GM18507 (cell line): ENCODE data around the gene C10orf90.

Source experiments
- DNase-seq: peaks from one replicate; pipeline ENCODE4 v3.0.0; 2011; ENCODE audit warnings: low read depth; ENCODE audit not compliant: insufficient read length; ENCODE audit errors: extremely low spot score
- FAIRE-seq: peaks from 2 replicates; lab custom pipeline; 2011; peaks lifted over from hg19 to GRCh38; lab: Jason Lieb, UNC

C10orf90 gene

GRCh38 chr10:126455036-126455765, 215.3 kb downstream of the C10orf90 start:
- DNase-seq (no peak), FAIRE-seq (no peak)

- DNase-seq: no peak
- no peak for FAIRE-seq
Observed at GRCh38 chr10:126454045-126454751, 216.3 kb downstream of the C10orf90 start.

DNA sequence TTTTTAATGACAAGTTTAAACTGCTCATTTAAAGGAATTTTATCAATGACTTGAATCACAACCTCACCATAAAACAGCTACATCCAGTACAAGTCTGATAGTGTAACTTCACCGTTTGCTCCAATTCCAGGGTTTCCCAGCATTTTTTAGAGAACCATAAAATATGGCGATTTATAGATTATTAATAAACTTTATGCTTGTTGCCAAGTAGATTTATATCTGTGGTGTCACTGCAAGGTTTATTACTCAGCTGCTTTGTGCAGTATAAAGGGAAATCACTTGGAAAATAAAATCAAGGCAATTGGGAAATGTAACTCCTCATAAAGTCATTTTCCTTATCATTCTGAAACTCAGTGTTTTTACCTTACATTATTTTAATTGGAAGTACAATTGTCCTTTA, 218.2 kb downstream of the C10orf90 start:
- no peak for FAIRE-seq
- no peak for DNase-seq

DNA sequence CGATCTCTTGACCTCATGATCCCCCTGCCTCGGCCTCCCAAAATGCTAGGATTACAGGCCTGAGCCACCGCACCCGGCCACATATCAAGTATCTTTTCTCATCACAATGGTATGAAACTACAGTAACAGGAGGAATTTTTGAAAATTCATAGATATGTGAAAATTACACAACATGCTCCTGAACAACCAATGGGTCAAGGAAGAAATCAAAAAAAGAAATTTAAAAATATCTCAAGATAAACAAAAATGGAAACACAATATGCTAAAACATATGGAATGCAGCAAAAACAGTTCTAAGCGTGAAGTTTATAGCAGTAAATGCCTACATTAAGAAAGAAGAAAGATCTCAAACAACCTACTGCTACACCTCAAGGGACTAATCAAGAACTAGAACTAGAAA, 222.4 kb downstream of the C10orf90 start:
- DNase-seq: no peak
- FAIRE-seq: no peak

DNA sequence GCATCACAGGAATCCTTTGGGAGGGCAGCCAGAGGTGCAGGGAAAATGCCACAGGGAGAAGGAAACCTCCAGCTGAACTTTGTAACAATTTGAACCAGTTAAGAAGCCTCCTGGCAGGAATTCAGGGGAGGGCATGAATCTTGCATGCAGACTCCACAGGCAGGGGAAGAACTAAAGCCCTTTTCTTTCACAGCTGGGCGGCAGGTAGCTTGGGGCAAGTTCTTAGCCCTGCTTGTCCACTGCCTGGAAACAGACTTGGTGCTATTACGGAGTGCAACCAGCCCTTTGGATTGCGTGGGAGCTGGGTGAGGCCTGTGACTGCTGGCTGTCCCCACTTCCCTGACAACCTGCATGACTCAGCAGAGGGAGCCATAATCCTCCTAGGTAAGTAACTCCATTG, 230.6 kb downstream of the C10orf90 start:
- no peak for FAIRE-seq
- no peak for DNase-seq

- FAIRE-seq (no peak), DNase-seq (no peak)
Observed at GRCh38 chr10:126438407-126438783, 232.1 kb downstream of the C10orf90 start.

DNA sequence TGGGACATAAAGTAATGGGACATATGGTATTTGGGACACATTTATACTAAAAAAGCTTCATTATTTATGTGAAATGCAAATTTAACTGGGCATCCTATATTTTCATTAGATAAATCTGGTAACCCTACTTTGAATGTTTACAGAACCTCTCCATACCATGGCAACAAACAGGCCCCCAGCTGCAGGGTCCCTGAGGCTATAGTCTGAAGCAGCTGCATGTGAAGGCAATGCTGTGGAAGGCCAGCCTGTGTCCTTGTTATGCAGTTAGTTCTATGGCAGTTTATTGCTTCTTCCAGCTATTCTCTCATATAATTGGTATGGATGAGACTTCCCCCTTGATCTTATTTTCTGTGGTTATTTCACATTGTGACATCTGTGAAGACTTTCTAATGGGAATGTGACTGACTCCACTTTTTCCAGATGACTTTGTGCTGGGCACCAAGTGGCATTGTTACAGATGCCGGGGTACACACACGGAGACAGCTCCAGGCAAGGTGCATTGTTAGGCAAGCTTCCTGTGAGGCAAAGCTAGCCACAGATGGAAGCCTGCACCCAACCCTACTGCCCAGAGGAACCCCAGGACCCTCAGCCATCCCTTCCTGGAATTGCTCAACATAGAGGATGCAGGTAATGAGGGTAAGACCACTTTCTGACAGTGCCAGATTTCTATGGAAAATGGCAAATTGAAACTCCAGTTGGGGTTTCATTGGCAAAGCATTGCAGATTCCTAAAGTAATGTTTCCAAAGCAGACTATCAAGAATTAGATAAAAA, 232.7 kb downstream of the C10orf90 start:
- DNase-seq (no peak), FAIRE-seq (no peak)

GRCh38 chr10:126434235-126434634, 236.3 kb downstream of the C10orf90 start:
- DNase-seq: no peak
- no peak for FAIRE-seq

GRCh38 chr10:126433351-126433750, 237.1 kb downstream of the C10orf90 start:
- no peak for FAIRE-seq
- no peak for DNase-seq

- FAIRE-seq (no peak), DNase-seq (no peak)
Observed at GRCh38 chr10:126432507-126432906, 238.0 kb downstream of the C10orf90 start.

- no peak for FAIRE-seq
Observed at GRCh38 chr10:126431816-126432215, 238.7 kb downstream of the C10orf90 start.

GRCh38 chr10:126430512-126430911, 240.0 kb downstream of the C10orf90 start:
- FAIRE-seq (no peak), DNase-seq (no peak)

More at GRCh38 chr10:126431816-126432215, 238.7 kb downstream of the C10orf90 start:
- DNase-seq: no peak

DNA sequence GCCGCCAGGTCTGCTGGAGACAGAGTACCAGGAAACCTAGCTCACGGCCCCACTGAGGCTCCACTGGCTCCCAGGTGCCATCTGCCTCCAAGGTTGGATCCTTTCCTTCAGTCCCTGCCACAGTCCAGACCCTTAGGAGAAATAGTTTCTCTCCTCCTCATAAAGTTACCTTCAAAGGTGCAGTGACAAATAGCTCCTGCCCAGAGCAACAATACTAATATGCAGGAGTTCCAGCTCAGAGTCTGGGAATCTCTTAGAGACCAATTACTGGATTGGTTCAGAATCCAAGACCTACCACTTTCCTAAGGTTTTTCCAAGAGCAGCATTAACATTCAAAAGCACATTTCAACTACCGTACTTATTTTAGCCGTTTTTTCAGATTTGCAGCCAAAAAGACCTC, 241.2 kb downstream of the C10orf90 start:
- FAIRE-seq (no peak), DNase-seq (no peak)

DNA sequence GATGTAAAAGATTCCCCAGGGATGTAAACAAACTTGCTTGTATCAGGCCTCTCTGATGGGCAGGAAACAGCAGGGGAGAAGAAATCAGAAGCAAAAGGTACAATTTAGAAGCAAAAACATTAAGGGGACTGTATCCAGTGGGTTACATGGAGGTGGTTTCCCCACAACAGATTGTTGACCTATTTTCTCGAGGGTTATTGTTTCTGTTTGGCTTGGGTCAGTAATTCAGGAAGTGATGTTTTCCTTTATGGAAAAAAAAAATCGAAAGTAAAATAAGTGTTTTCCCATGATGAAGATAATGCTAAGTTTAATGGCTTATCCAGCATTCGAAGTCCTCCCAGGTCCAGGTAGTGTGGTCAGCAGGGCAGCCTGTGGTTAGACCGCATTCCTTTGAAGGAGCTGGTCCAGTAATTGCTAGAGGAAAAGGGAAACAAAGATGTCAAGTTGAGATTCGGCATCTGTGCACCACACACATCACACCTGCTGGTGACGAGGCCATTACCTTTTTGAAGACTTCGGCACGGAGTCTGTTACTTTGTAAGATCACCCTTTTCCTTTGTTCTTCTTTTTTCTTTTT, 244.9 kb downstream of the C10orf90 start:
- no peak for DNase-seq
- FAIRE-seq: no peak

DNA sequence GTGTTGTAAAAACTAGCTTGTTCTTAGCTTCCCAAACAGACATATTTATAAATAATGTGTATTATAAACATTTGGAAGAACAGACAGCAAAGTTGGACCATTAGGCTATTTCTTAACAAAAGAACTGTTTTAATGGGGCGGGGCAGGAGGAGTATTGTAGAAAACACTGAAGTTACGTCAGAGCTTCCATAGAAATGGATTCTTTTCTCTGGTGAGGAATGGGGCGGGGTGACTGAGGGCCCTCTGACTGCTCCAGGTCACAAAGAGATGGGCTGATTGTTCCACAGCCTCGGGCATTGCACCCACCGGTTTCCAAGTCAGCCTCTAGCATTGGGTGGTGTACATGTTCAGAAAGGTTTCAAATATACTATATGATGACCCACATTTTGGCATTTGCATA, 245.5 kb downstream of the C10orf90 start:
- no peak for FAIRE-seq

DNA sequence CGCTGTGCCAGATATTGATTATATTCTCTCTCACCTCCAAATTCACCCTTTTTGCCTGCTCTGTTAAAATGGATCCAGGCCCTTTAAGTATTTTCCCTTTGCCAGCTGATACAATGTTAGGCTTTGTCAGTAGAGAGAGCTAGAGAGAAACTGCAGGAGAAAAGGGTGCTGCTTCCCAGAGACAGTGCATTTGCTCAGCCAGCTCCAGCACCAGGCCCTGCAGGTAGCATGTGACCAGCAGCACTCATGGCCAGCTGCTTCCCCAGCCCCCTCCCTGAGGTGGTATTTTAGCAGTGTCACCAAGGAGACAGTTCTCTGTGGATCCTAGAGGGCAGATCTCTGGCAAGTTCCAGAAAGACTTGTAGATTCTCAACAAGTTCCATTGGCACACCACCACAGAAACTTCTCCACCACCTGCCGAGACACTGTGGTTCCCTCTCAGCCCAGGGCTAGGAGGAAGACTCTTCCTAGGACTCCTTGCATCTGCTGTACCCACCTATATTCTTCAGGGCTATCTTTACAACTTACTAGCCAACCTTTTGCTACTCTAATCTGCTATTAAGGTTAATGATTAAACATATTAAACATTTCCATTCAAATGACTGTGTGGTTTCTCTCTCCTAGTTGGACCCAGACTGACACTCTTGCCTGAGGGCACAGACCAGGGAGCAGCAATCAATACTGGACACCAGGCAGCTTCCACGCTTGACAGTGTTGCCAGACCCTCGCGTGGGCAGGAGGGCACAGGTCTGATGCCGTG, 246.6 kb downstream of the C10orf90 start:
- no peak for DNase-seq
- FAIRE-seq: no peak

More for the DNA sequence above, 245.5 kb downstream of the C10orf90 start:
- DNase-seq: no peak

DNA sequence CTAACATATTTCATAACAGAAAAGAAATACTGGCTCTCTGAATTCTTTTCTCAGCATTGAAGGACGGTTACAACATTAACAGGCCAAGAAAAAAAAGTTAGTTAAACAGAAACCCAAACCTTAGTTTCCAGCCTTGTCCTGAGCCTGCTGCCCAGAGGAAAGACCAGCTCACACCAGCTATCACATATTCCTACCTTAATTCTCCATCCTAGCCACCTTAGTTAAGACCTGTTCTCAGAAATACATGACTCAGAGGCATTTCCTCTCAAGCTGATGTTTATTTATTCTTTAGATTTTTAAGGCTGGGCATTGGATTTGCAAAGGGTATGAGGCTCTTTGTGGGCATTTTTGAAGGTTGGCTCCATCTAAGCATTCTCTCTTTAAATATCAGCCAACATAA, 247.9 kb downstream of the C10orf90 start:
- no peak for FAIRE-seq
- no peak for DNase-seq

DNA sequence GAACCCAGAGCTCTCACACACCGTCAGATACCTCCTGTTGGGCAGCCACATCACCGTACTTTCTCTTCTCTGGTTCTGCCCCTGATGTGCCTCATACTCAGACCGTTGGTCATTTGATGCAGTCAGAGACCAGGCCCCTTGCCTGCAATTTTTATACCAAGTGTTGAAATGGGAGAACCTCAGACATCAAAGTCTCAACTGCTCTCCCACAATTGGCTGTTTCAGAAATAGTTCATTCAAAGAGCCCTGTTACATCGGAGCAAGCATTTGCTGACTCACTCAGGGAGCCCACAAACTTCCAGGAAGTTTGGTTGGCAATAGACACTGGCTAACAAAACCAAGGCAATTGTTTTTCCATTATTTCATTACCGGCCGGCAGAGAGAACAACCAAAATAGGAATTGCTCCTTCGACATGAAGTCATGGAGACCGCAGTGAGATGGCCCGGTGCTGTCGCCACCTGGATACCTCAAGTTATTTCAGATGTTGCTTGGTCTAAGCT, 248.7 kb downstream of the C10orf90 start:
- no peak for FAIRE-seq

DNA sequence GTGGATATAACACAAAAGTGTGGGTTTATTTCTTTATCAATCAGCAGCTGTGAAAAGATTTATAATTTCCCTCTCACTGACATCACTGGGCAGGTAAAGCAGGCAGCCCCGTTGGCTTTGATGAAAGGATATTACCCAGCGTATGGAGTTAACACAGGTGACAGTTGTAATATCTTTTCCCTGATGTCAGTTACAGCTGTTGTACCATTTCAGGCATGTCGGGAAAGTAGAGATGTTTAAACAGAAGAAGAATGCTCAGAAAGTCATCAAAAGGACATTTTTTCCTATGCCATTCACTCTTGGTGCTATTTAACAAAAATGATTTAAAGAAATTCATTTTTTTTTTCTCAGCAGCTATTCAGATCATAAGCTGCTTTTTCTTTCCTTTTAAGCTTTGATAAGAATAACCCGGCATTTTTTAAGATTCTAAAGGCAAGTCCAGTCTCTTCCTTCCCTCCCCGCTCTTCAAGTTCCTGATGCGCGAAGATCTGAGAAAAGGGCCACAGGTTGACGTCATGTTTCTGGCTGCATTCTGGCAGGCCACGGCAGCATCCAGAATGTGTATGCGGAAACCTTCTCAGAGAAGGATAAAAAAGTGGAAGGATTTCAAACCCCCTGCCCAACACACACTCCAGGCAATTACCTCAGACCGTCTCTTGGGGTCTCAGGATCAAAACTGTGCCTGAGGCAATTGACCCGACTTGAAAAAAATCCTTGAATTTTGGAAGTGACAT, 249.8 kb downstream of the C10orf90 start:
- DNase-seq (no peak), FAIRE-seq (no peak)

More for the DNA sequence above, 248.7 kb downstream of the C10orf90 start:
- DNase-seq: no peak
